T-helper 9 cell (primary cell): Measurements from ENCODE around the gene KRT71.
"Not testable (repeated sequence)": the region's sequence is repeated elsewhere in the genome, so short reads cannot be mapped to it uniquely, and the experiment has no call there.

Experiments
- DNase-seq: peaks from one replicate; pipeline ENCODE4 v3.0.0-alpha.2; 2020
- total RNA-seq, 2 donors: gene quantifications; one replicate each; lab custom pipeline; 2026; lab: John Stamatoyannopoulos, UW

Gene KRT71
- total RNA-seq = 0 reads per million in 2 donors

GRCh38 chr12:52552681-52553195 lies at the start of gene KRT71:
Gene KRT71, minus strand, starts transcription at chr12:52553145. Its CDS starts 68 bp downstream, at chr12:52553077.
- no peak for DNase-seq

- DNase-seq = no peak
Measured at GRCh38 chr12:52602552-52602951, 49.6 kb upstream of the KRT71 start.

DNA sequence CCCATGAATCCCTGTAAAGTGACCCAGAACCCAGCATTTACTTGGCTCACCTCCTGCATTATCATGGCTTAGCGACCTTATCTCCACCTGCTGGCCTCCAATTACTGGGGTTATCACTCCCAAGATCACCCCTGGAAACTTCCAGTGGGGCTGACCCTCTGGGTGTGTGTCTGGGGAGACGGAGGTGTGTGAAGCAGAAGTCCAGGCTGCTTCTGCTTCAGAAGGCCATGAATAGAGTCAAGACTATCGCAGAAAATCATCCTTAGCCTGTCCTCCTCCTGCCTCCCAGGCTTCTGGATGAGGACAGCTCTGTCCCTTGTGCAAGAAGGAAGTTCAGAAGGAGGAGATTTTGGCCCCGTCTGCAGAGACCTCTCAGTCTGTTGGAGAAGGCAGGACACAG lies 48.7 kb upstream of the KRT71 start:
- DNase-seq = no peak

DNA sequence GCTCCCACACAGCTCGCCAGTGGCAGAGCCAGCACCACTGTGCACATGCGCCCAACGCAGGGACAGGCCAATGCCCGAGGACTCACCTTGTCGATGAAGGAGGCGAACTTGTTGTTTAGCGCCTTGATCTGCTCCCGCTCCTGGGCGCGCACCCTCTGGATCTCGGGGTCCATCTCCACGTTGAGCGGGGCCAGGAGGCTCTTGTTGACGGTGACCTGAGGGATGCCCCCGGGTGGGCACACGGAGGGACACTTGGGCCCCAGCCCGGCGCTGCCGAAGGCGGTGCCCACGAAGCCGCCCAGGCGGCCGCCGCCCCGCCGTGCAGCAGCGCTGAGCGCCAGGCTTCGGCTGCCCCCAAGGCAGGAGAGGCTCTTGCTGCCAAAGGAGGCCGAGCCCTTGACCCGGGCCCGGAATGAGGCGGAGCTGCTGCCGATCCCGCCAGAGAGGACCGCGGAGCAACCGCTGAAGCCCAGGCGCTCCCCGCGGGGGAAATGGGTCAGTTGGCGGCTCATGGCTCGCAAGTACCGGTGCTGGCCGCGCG lies 48.1 kb upstream of the KRT71 start, which contains the start of gene KRT72:
Gene KRT72, minus strand, starts transcription at position 523 of the 541 bp plus-strand sequence. Its CDS starts 11 bp downstream, at position 512.
- no peak for DNase-seq

DNA sequence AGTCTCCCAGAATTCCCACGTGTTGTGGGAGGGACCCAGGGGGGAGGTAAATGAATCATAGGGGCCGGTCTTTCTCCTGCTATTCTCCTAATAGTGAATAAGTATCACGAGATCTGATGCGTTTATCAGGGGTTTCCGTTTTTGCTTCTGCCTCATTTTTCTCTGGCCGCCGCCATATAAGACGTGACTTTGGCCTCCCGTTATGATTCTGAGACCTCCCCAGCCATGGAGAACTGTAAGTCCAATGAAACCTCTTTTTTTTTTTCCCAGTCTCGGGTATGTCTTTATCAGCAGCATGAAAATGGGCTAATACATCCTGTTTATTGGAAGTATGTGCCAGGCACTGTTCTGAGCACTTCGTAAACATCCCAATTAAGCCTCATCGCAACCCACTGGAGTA lies 47.5 kb upstream of the KRT71 start:
- DNase-seq = no peak

DNA sequence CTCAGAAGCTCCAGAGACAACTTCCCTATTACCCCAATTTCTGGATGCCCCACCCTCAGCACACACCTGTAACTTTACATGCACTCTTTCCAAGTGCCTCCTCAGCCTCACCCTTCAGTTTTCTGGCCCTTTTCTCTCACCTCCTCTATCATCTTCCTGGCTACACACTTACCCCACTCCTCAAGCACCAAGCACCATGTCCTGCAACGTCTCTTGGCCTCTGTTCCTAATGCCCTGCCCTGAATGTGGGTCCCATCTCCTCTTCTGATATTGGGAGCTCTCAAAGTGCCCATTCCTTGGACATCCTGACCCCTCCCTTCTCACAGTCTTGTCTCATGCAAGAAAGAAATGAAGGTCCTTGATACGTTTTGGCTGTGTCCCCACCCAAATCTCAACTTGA lies 47.1 kb upstream of the KRT71 start:
- no peak for DNase-seq

GRCh38 chr12:52598966-52599365 lies 46.0 kb upstream of the KRT71 start:
- DNase-seq = no peak

DNA sequence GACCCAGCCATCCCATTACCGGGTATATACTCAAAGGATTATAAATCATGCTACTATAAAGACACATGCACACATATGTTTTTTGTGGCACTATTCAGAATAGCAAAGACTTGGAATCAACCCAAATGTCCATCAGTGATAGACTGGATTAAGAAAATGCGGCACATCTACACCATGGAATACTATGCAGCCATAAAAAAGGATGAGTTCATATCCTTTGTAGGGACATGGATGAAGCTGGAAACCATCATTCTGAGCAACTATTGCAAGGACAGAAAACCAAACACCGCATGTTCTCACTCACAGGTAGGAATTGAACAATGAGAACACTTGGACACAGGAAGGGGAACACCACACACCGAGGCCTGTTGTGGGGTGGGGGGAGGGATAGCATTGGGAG lies 41.3 kb upstream of the KRT71 start:
- not testable (repeated sequence) for DNase-seq

- no peak for DNase-seq
Measured at GRCh38 chr12:52591521-52591920, 38.6 kb upstream of the KRT71 start.

DNA sequence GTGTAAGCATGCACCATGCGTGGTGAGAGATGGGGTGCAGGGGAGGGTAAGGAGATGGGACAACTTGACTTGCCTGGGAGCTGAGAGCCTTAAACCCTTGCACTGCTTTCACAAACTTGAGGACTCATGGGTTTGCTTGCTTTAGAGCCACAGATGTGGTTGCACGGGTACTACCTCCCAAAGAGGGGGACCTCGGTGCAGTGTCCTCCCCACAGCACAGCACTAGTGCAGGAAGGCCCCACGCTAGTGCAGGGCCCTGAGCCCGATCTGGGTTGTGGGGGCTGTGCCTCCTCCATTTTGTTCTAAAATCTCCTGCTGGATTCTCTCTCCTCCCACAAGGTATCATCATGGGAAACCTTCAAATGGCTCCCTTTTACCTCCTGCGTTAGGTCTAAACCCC lies 37.1 kb upstream of the KRT71 start:
- DNase-seq = no peak

- no peak for DNase-seq
Measured at GRCh38 chr12:52587563-52587962, 34.6 kb upstream of the KRT71 start.

DNA sequence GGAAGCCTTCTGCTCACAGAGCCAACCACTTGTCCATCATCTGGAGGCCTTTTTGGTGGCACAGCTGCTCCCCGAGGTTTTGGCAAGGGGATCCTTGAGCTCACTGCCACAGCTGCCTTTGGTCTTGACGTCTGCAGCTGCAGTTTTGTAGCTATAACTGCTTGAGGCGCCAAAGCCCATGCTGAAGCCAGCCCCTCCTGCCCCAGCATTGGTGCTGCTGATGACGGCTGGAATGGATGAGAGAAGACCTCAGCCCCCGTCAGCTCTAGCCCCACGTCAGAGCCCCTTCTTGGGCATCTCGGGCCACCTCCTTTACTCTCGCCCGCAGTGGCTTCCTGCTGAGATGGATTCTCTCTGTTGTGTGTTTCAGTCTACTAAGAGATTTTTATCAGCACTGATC lies 33.0 kb upstream of the KRT71 start:
- DNase-seq = peak; percentile 26

DNA sequence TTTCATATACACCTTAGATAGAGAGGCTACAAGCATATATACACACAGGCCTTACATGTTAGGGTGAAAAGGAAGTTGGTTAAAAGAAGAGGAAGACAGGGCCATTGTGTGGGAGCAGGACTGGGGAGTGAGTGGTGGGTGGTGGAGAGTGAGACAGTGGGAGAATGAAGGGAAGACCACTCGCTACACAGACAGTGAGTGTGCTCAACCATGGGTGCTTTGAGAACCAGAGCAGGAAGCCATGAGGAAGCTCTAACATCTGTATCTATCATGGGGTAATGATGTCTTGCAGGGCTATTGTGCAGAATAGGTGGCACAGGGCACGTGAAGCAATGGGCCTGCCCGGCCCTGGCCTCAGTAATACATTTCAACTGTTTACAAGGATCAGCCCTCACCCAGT lies 32.1 kb upstream of the KRT71 start:
- DNase-seq = no peak

- DNase-seq = no peak
Measured at GRCh38 chr12:52584156-52584682, 31.3 kb upstream of the KRT71 start.

GRCh38 chr12:52582971-52583456 lies 30.1 kb upstream of the KRT71 start:
- peak; percentile 34 for DNase-seq

GRCh38 chr12:52582486-52582885 lies 29.5 kb upstream of the KRT71 start:
- DNase-seq = no peak

GRCh38 chr12:52581481-52581880 lies 28.5 kb upstream of the KRT71 start:
- no peak for DNase-seq

DNA sequence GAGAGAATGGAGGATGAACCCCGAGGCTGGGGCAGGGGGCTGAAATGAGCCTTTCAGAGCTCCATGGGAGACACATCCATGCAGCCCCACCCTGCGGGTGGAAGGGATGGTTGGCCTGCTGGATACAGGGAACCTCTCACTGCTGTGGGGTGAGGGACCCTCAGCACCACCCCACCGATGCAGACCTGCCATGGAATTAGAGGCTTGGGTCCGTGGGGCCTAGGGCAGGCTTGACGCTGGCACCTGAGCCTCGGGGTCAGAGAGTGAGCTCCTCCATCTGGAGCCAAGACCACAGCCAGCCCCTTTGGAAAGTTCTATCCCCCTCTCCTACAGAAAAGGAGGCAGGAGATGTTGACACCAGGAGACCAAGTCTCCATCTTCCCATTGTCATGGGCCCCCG lies 28.1 kb upstream of the KRT71 start:
- DNase-seq = no peak

GRCh38 chr12:52580496-52580895 lies 27.6 kb upstream of the KRT71 start:
- DNase-seq = no peak

- DNase-seq = no peak
Measured at GRCh38 chr12:52579468-52580465, 26.8 kb upstream of the KRT71 start.

GRCh38 chr12:52578469-52578868 lies 25.5 kb upstream of the KRT71 start:
- DNase-seq = no peak

- DNase-seq = no peak
Measured at GRCh38 chr12:52577316-52577715, 24.4 kb upstream of the KRT71 start.

DNA sequence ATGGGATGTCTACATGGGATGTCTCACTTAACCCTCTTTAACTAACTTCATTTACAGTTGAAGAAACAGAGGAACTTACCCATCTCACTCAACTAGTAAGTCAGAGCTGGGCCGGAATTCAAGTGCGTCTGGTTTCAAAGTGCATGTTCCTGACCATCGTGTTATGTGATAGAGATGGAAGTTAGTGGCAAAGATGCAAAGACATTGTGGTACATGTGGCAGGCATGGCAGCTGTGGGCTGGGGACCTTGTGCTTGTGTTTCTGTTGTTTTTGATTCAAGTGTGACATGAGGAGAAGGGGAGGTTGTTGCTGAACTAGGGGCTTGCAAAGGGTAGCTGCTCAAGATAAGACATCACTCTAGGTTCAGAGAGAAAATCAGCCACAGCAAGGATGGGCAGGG lies 23.0 kb upstream of the KRT71 start:
- DNase-seq = no peak
